AG04449 (cell line): ENCODE data around the gene KIF26B.
A peak's percentile ranks its signal among the peaks of the same experiment; 100 is the strongest.

ENCODE experiments used
- CTCF ChIA-PET: fragments of 350-600 bp; formaldehyde crosslinking; extraction: SDS; loops from one replicate; lab custom pipeline; 2021; ENCODE audit warnings: antibody characterized with exemption; lab: Yijun Ruan, JAX
- POLR2A ChIA-PET: fragments of 400-600, 350-600 bp; formaldehyde crosslinking; extraction: SDS; loops from one replicate; lab custom pipeline; 2020; ENCODE audit warnings: antibody characterized with exemption, inconsistent platforms; lab: Yijun Ruan, JAX
- DNase-seq: peaks from one replicate; pipeline ENCODE4 v3.0.0-alpha.2; 2010; ENCODE audit warnings: low read depth, low spot score
- H3K4me3 ChIP-seq: 2 replicates; pipeline ENCODE4 v1.5.1; 2011; ENCODE audit warnings: low read depth, mild to moderate bottlenecking, control low read depth, low read length
- TF ChIP-seq, protein P1 (sequence below): IDR thresholded peaks from one replicate; pipeline ENCODE4 v1.5.1; 2011; ENCODE audit warnings: mild to moderate bottlenecking, moderate library complexity, low read length, control low read depth, inconsistent platforms; ENCODE audit not compliant: insufficient read depth; ENCODE audit errors: missing control alignments

KIF26B gene

DNA sequence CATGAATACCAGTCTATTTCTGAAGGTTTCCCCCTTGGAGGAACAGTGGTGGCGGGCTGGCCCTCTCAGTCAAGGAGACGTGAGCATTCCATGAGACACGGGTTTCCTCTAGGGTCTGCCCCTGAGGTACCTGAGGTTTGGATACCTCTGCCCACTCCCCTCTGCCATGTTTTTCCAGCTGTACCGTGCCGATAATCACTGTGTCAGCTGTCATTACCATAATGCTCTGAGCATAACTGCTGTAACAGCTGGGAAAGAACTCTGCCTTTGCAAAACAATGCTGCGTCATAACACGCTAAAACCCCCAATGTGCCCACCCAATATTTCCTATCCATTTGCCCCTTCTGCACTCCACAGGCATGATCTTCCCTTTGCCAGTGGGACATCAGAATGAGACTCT, 425.1 kb downstream of the KIF26B start:
- TF ChIP-seq, protein P1, sequence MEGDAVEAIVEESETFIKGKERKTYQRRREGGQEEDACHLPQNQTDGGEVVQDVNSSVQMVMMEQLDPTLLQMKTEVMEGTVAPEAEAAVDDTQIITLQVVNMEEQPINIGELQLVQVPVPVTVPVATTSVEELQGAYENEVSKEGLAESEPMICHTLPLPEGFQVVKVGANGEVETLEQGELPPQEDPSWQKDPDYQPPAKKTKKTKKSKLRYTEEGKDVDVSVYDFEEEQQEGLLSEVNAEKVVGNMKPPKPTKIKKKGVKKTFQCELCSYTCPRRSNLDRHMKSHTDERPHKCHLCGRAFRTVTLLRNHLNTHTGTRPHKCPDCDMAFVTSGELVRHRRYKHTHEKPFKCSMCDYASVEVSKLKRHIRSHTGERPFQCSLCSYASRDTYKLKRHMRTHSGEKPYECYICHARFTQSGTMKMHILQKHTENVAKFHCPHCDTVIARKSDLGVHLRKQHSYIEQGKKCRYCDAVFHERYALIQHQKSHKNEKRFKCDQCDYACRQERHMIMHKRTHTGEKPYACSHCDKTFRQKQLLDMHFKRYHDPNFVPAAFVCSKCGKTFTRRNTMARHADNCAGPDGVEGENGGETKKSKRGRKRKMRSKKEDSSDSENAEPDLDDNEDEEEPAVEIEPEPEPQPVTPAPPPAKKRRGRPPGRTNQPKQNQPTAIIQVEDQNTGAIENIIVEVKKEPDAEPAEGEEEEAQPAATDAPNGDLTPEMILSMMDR: no peak
- POLR2A ChIA-PET: no interaction called here

GRCh38 chr1:245580651-245581050, 425.9 kb downstream of the KIF26B start:
- TF ChIP-seq, protein P1: no peak
- no peak for DNase-seq
- no peak overlapping the region for H3K4me3 ChIP-seq
- ChIA-PET CTCF (no interaction called here), POLR2A (no interaction called here)

More for the DNA sequence above, 425.1 kb downstream of the KIF26B start:
- H3K4me3 ChIP-seq: no peak overlapping the region
- no peak for DNase-seq
- CTCF ChIA-PET: no interaction called here

DNA sequence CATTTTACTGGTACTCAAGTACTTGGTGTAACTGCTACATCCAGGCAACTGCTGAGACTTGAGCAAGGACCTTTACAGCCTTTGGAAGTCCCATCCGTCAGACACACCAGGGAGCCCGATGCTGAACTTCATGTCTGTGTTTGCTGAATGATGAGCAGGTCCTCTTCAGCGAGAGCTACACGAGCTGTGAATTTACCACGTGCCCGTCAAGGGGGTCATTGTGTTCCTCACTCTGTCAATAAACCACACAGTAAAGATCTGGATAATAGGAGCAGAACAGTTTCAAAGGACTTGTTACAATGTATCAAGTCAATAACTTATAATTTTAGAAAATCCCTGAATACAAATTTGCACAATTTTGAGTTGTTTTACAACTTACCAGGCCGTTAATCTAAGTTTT, 427.2 kb downstream of the KIF26B start:
- DNase-seq: no peak
- ChIA-PET CTCF (no interaction called here), POLR2A (no interaction called here)
- H3K4me3 ChIP-seq: no peak overlapping the region
- TF ChIP-seq, protein P1: no peak

- ChIA-PET CTCF (interaction anchor here (0.9 kb wide), 1 partner anchor 420 kb away, joined by 3 read pairs; no protein-coding TSS in a partner anchor), POLR2A (no interaction called here)
- no peak overlapping the region for H3K4me3 ChIP-seq
These were observed 428.3 kb downstream of the KIF26B start for GRCh38 chr1:245583081-245583480.

DNA sequence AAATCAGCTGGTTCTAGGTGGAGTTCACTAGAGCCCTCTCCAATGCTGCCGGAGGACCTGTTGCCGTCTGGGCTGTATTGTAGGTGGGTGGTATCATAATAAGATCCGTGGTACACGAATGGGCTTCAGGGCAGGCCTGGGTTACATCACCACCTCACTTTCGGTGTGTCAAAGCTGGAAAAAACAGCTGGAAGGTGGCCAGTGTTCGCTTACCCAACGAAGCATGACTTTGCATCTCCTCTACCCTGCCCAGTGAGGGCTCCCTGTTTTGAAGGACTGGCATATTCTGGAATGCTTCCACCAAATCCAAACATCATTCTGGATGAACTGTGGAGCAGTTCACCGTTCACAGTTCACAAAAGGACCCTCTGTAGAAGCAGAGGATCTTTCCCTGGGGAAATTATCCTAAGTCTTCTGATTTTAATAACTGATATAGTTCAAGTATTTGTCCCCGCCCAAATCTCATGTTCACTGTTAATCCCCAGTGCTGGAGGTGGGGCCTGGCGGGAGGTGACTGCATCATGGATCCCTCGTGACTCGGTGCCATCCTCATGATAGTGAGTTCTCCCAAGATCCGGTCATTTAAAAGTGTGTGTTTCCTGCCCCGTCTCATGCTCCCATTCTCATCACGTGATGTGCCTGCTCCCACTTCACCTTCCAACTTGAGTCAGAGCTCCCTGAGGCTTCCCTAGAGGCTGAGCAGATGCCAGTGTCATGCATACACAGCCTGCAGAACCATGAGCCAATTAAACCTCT, 429.0 kb downstream of the KIF26B start:
- no peak for DNase-seq
- H3K4me3 ChIP-seq: no peak overlapping the region
- ChIA-PET POLR2A (no interaction called here), CTCF (interaction anchor here (0.9 kb wide), 1 partner anchor 420 kb away, joined by 3 read pairs; no protein-coding TSS in a partner anchor)
- TF ChIP-seq, protein P1: no peak

More at GRCh38 chr1:245583081-245583480, 428.3 kb downstream of the KIF26B start:
- TF ChIP-seq, protein P1: no peak
- DNase-seq: no peak

DNA sequence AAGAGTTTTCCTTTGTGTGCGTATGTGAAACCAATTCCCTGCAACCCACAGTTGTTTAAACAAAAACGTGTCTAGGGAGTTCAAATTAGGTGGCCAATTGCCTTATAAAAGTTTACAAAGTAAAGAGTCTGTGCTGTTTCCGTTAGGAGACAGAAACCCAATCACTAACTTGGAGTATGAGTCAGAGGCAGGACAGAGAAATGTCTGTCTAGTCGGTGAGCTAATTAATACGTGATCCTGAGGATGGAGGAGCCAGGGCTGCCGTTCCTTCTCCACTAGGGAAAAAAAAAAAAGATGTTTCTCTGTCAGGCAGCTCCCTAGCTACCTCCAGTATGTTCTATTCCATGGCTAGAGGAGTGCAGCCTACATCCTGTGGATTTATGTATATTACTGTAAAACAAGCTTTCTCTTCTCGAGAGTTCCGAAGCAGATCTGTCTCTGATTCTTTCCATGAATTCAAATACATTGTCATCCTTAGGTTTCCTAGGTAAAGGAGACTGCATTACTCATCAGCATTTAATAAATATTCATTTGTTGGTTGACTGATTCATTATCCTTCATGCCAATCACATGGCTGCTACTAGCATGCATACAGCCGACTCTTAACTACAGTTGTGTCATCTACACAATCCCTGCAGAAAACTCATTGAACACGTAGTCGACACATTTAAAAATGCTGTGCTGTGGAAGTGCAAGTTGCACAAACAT, 430.6 kb downstream of the KIF26B start:
- CTCF ChIA-PET: interaction anchor here (0.9 kb wide), 1 partner anchor 9 kb away, joined by 3 read pairs; no protein-coding TSS in a partner anchor
- peak; percentile 42 for DNase-seq
- POLR2A ChIA-PET: interaction anchor here (0.6 kb wide), 1 partner anchor 409 kb away, joined by 3 read pairs; no protein-coding TSS in a partner anchor
- TF ChIP-seq, protein P1: no peak
- H3K4me3 ChIP-seq: no peak overlapping the region
